MM.1S (cell line): Measurements from ENCODE around the gene PDX1.

ENCODE experiments used
- DNase-seq: peaks from one replicate; pipeline ENCODE4 v3.0.0-alpha.2; 2015
- H2AFZ ChIP-seq: fragments of 300-600 bp; sonication (generic); 2 replicates; pipeline ENCODE4 v1.6.0; 2016; ENCODE audit warnings: antibody characterized with exemption, low read length
- H3F3A ChIP-seq: fragments of 300-600 bp; sonication (generic); 2 replicates; pipeline ENCODE4 v1.6.1; 2016; ENCODE audit warnings: mild to moderate bottlenecking, antibody characterized with exemption, low read length, moderate library complexity, mixed read lengths; ENCODE audit not compliant: insufficient read depth
- H3K27ac ChIP-seq: fragments of 300-600 bp; sonication (generic); 2 replicates; pipeline ENCODE4 v1.5.1; 2016; ENCODE audit warnings: mild to moderate bottlenecking, low read length
- H3K27me3 ChIP-seq: fragments of 300-600 bp; sonication (generic); replicated peaks from 2 replicates; pipeline ENCODE4 v1.6.0; 2016; ENCODE audit warnings: low read length; ENCODE audit not compliant: insufficient read depth
- H3K36me3 ChIP-seq: fragments of 300-600 bp; sonication (generic); replicated peaks from 2 replicates; pipeline ENCODE4 v1.6.1; 2016; ENCODE audit warnings: mild to moderate bottlenecking, low read length, mixed read lengths; ENCODE audit not compliant: insufficient read depth
- H3K4me1 ChIP-seq: fragments of 300-600 bp; sonication (generic); 2 replicates; pipeline ENCODE4 v1.6.1; 2016; ENCODE audit warnings: low read length, mixed read lengths
- H3K4me2 ChIP-seq: fragments of 300-600 bp; sonication (generic); 2 replicates; pipeline ENCODE4 v1.6.0; 2016; ENCODE audit warnings: low read depth, low read length
- H3K4me3 ChIP-seq: fragments of 300-600 bp; sonication (generic); 2 replicates; pipeline ENCODE4 v1.5.1; 2016; ENCODE audit warnings: low read length, mixed read lengths
- H3K79me2 ChIP-seq: fragments of 300-600 bp; sonication (generic); 2 replicates; pipeline ENCODE4 v1.6.1; 2016; ENCODE audit warnings: mixed run types, low read length, mixed read lengths
- H3K9ac ChIP-seq: fragments of 300-600 bp; sonication (generic); 2 replicates; pipeline ENCODE4 v1.6.1; 2016; ENCODE audit warnings: low read length, mixed read lengths
- H3K9me2 ChIP-seq: fragments of 300-600 bp; sonication (generic); replicated peaks from 2 replicates; pipeline ENCODE4 v1.6.1; 2016; ENCODE audit warnings: mild to moderate bottlenecking, low read length, mixed read lengths; ENCODE audit not compliant: insufficient read depth
- H3K9me3 ChIP-seq: fragments of 300-600 bp; sonication (generic); replicated peaks from 2 replicates; pipeline ENCODE4 v1.6.1; 2016; ENCODE audit warnings: mild to moderate bottlenecking, low read length, mixed read lengths; ENCODE audit not compliant: insufficient read depth
- H4K20me1 ChIP-seq: fragments of 300-600 bp; sonication (generic); 2 replicates; pipeline ENCODE4 v1.6.1; 2016; ENCODE audit warnings: mild to moderate bottlenecking, low read length, moderate library complexity, mixed read lengths; ENCODE audit not compliant: insufficient read depth
- CTCF ChIP-seq: fragments of 300-600 bp; sonication (generic); IDR thresholded peaks from 2 replicates; pipeline ENCODE4 v1.5.1; 2016; ENCODE audit warnings: antibody characterized with exemption, low read length, mixed read lengths
- EZH2 ChIP-seq: fragments of 300-600 bp; sonication (generic); optimal IDR thresholded peaks from 2 replicates; pipeline ENCODE3; 2017; ENCODE audit warnings: low read depth, mild to moderate bottlenecking, antibody characterized with exemption, low read length, mixed read lengths
- EZH2phosphoT487 ChIP-seq: fragments of 300-600 bp; sonication (generic); IDR thresholded peaks from 2 replicates; pipeline ENCODE4 v1.6.1; 2018; ENCODE audit warnings: antibody characterized with exemption, low read length

PDX1 gene

GRCh38 chr13:27896726-27897125 is 23.1 kb upstream of the PDX1 start:
- H3K36me3 ChIP-seq, result no peaks in the 10 kb centered on the region
- TF ChIP-seq EZH2phosphoT487, result no peak
- no peak for TF ChIP-seq CTCF
- TF ChIP-seq EZH2, result no peak
- no peaks in the 10 kb centered on the region for H3F3A ChIP-seq
- DNase-seq, result no peak
- H3K27ac ChIP-seq, result no peak overlapping the region
- H3K4me1 ChIP-seq, result no peaks in the 10 kb centered on the region
- H2AFZ ChIP-seq, result no peak overlapping the region
- H3K9me2 ChIP-seq, result no peaks in the 10 kb centered on the region
- no peak overlapping the region for H3K9ac ChIP-seq
- H3K4me2 ChIP-seq, result no peak overlapping the region
- H3K79me2 ChIP-seq, result no peaks in the 10 kb centered on the region
- H3K4me3 ChIP-seq, result no peak overlapping the region
- H3K27me3 ChIP-seq, result no peaks in the 10 kb centered on the region
- H4K20me1 ChIP-seq, result no peaks in the 10 kb centered on the region
- no peaks in the 10 kb centered on the region for H3K9me3 ChIP-seq

GRCh38 chr13:27904719-27905118 is 15.1 kb upstream of the PDX1 start:
- Histone ChIP-seq H3K79me2 (no peaks in the 10 kb centered on the region), H3K9ac (no peak overlapping the region), H2AFZ (no peak overlapping the region), H3K4me3 (no peak overlapping the region), H3K9me2 (no peaks in the 10 kb centered on the region), H3F3A (no peaks in the 10 kb centered on the region), H3K4me1 (no peaks in the 10 kb centered on the region), H3K27me3 (no peaks in the 10 kb centered on the region), H3K27ac (no peak overlapping the region), H3K36me3 (no peaks in the 10 kb centered on the region), H3K9me3 (no peaks in the 10 kb centered on the region), H4K20me1 (no peaks in the 10 kb centered on the region), H3K4me2 (no peak overlapping the region)
- DNase-seq, result no peak
- TF ChIP-seq EZH2phosphoT487 (no peak), CTCF (no peak), EZH2 (no peak)

- Histone ChIP-seq H4K20me1 (no peaks in the 10 kb centered on the region), H3K4me3 (no peak overlapping the region), H3K27me3 (no peaks in the 10 kb centered on the region), H3F3A (no peaks in the 10 kb centered on the region), H3K36me3 (no peaks in the 10 kb centered on the region), H3K9me2 (no peaks in the 10 kb centered on the region), H3K27ac (no peak overlapping the region), H3K79me2 (no peaks in the 10 kb centered on the region), H3K9ac (no peak overlapping the region), H3K9me3 (no peaks in the 10 kb centered on the region), H2AFZ (no peak overlapping the region), H3K4me2 (no peak overlapping the region), H3K4me1 (no peaks in the 10 kb centered on the region)
- no peak for DNase-seq
- no peak for TF ChIP-seq EZH2phosphoT487
- TF ChIP-seq EZH2, result no peak
- TF ChIP-seq CTCF, result no peak
Observed at GRCh38 chr13:27905650-27906049, 14.2 kb upstream of the PDX1 start.
